ENCODE results near the gene CUL4A.

CUL4A gene

GRCh38 chr13:113164492-113164891 is 44.9 kb upstream of the CUL4A start:
- Histone ChIP-seq H3K27ac (ENCODE audit: low read depth, low read length, poor library complexity, severe bottlenecking) (no peak overlapping the region), H3K9me3 (ENCODE audit: low read length) (no peaks in the 10 kb centered on the region), H3K4me3 (ENCODE audit: low read depth, low read length, poor library complexity, severe bottlenecking) (no peak overlapping the region), H4K20me1 (ENCODE audit: insufficient read depth, low read length) (no peaks in the 10 kb centered on the region), H3K4me2 (ENCODE audit: low read length) (no peak overlapping the region), H2AFZ (ENCODE audit: low read length) (no peak overlapping the region), H3K79me2 (ENCODE audit: insufficient read depth, low read length) (no peaks in the 10 kb centered on the region), H3K36me3 (ENCODE audit: insufficient read depth, low read length) (peaks cover 19% of the 10 kb centered on the region), H3K9me2 (ENCODE audit: low read depth, low read length) (no peaks in the 10 kb centered on the region), H3K4me1 (ENCODE audit: insufficient read depth, low read length, severe bottlenecking) (no peaks in the 10 kb centered on the region), H3F3A (ENCODE audit: insufficient read depth, low read length) (no peaks in the 10 kb centered on the region), H3K9ac (ENCODE audit: low read length) (no peak overlapping the region), H3K27me3 (ENCODE audit: insufficient read depth, low read length) (no peaks in the 10 kb centered on the region; the same call in none of the 2 replicates)
- TF ChIP-seq EZH2 (IDR thresholded peaks at IDR 0.05; ENCODE audit: borderline replicate concordance, low read length) (no peak), CTCF (IDR thresholded peaks at IDR 0.05; ENCODE audit: low read length) (no peak)

DNA sequence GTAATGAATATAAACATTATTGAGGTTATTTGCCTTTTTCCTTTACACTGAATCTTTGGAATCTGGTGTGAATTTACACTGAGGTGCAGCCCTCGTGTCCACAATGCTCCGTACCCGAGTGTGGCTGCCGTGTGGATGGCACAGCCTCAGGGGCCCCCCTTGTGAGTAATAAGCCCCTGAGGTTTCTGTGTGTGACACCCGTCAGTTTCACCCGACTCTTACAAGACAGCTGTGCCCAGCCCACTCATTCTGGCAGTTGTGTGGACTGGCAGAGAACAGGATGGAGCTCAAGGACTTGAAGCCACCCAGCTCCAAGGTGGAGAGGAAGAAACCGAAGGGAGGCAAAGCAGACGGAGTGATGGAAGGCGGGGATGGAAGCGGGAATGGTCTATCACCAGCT is 43.1 kb upstream of the CUL4A start:
- Histone ChIP-seq H3K9me3 (ENCODE audit: low read length) (no peaks in the 10 kb centered on the region), H3K36me3 (ENCODE audit: insufficient read depth, low read length) (peaks cover 31% of the 10 kb centered on the region), H3K4me2 (ENCODE audit: low read length) (no peak overlapping the region), H3K9me2 (ENCODE audit: low read depth, low read length) (no peaks in the 10 kb centered on the region), H3K4me3 (ENCODE audit: low read depth, low read length, poor library complexity, severe bottlenecking) (no peak overlapping the region), H3K79me2 (ENCODE audit: insufficient read depth, low read length) (no peaks in the 10 kb centered on the region), H3K9ac (ENCODE audit: low read length) (no peak overlapping the region), H3K27ac (ENCODE audit: low read depth, low read length, poor library complexity, severe bottlenecking) (no peak overlapping the region), H4K20me1 (ENCODE audit: insufficient read depth, low read length) (no peaks in the 10 kb centered on the region), H3K4me1 (ENCODE audit: insufficient read depth, low read length, severe bottlenecking) (no peaks in the 10 kb centered on the region), H3F3A (ENCODE audit: insufficient read depth, low read length) (no peaks in the 10 kb centered on the region), H2AFZ (ENCODE audit: low read length) (no peak overlapping the region), H3K27me3 (ENCODE audit: insufficient read depth, low read length) (no peaks in the 10 kb centered on the region; the same call in none of the 2 replicates)
- TF ChIP-seq CTCF (IDR thresholded peaks at IDR 0.05; ENCODE audit: low read length) (no peak), EZH2 (IDR thresholded peaks at IDR 0.05; ENCODE audit: borderline replicate concordance, low read length) (no peak)

DNA sequence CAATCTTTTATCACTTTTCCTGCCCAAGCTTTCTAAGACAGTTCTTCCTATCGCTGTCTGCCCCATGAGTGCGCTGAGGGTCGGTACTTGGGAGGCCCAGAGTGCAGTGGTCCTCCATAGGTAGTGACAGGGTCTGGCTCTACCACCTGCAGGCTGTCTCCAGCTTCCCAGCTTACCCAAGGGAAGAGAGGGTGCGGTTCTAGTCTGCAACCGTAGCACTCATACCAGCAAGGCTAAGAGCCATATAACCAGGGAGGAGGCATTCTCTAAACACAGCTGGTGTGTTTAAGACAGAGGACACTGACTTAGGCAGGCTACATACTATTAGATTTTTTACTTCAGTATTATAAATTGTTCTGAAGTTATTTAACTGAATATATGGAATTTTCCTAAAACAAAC is 42.7 kb upstream of the CUL4A start:
- Histone ChIP-seq H2AFZ (ENCODE audit: low read length) (no peak overlapping the region), H3K4me1 (ENCODE audit: insufficient read depth, low read length, severe bottlenecking) (no peaks in the 10 kb centered on the region), H3K36me3 (ENCODE audit: insufficient read depth, low read length) (peaks cover 35% of the 10 kb centered on the region), H3F3A (ENCODE audit: insufficient read depth, low read length) (no peaks in the 10 kb centered on the region), H3K4me2 (ENCODE audit: low read length) (no peak overlapping the region), H4K20me1 (ENCODE audit: insufficient read depth, low read length) (no peaks in the 10 kb centered on the region), H3K9me3 (ENCODE audit: low read length) (no peaks in the 10 kb centered on the region), H3K79me2 (ENCODE audit: insufficient read depth, low read length) (no peaks in the 10 kb centered on the region), H3K9ac (ENCODE audit: low read length) (no peak overlapping the region), H3K4me3 (ENCODE audit: low read depth, low read length, poor library complexity, severe bottlenecking) (no peak overlapping the region), H3K27ac (ENCODE audit: low read depth, low read length, poor library complexity, severe bottlenecking) (no peak overlapping the region), H3K9me2 (ENCODE audit: low read depth, low read length) (no peaks in the 10 kb centered on the region), H3K27me3 (ENCODE audit: insufficient read depth, low read length) (no peaks in the 10 kb centered on the region; the same call in none of the 2 replicates)
- TF ChIP-seq EZH2 (IDR thresholded peaks at IDR 0.05; ENCODE audit: borderline replicate concordance, low read length) = no peak
- no peak for TF ChIP-seq CTCF (IDR thresholded peaks at IDR 0.05; ENCODE audit: low read length)
